SK-N-SH (cell line): Measurements from ENCODE around the gene RDH16. TPM values are rescaled to one million over a fixed set of nuclear protein-coding genes. Genes with fewer than 3 reads are reported as not detected.

ENCODE experiments used
- CTCF ChIA-PET: fragments of 300-600, 350-600 bp; formaldehyde crosslinking; extraction: SDS; loops from one replicate; lab custom pipeline; 2021; lab: Yijun Ruan, JAX
- POLR2A ChIA-PET: fragments of 350-600 bp; sonication (Branson Sonifier 250); formaldehyde crosslinking; extraction: SDS; loops from one replicate; lab custom pipeline; 2020; ENCODE audit warnings: antibody characterized with exemption, inconsistent platforms; lab: Yijun Ruan, JAX
- DNase-seq: peaks from one replicate; pipeline ENCODE4 v3.0.0; 2012
- H2AFZ ChIP-seq: fragments of 200-600 bp; sonication (generic); 2 replicates; pipeline ENCODE4 v1.8.1; 2016; ENCODE audit warnings: antibody characterized with exemption, mild to moderate bottlenecking, low read depth
- H3F3A ChIP-seq: fragments of 200-600 bp; sonication (generic); replicated peaks from 2 replicates; pipeline ENCODE3; 2016; ENCODE audit warnings: antibody characterized with exemption, mild to moderate bottlenecking; ENCODE audit not compliant: insufficient read depth
- H3K27ac ChIP-seq, 2 experiments: fragments of 200-500 bp in 1 of 2; fragments of 200-600 bp in 1 of 2; sonication (Bioruptor generic) in 1 of 2; sonication (generic), shearing (Covaris generic) in 1 of 2; 2 replicates each; pipeline versions ENCODE4 v1.5.1 to v1.6.1; 2014 to 2016; ENCODE audit warnings: low read depth in 2 of 2, inconsistent platforms in 1 of 2, low read length in 1 of 2, mild to moderate bottlenecking in 1 of 2, mixed read lengths in 1 of 2
- H3K27me3 ChIP-seq: fragments of 200-600 bp; sonication (generic), shearing (Covaris generic); 2 replicates; pipeline ENCODE4 v1.6.1; 2016; ENCODE audit warnings: mixed run types; ENCODE audit not compliant: insufficient read depth
- H3K36me3 ChIP-seq, 2 experiments: fragments of 200-500 bp in 1 of 2; fragments of 200-600 bp in 1 of 2; sonication (Bioruptor generic) in 1 of 2; sonication (generic) in 1 of 2; replicated peaks in 1 of 2; 2 replicates each; pipeline versions ENCODE3 to v1.5.1; 2014 to 2016; ENCODE audit warnings: low read length in 1 of 2, mild to moderate bottlenecking in 1 of 2; ENCODE audit not compliant: insufficient read depth in 2 of 2, control insufficient read depth in 1 of 2
- H3K4me1 ChIP-seq, 2 experiments: fragments of 200-500 bp in 1 of 2; fragments of 200-600 bp in 1 of 2; sonication (Bioruptor generic) in 1 of 2; sonication (generic), shearing (Covaris generic) in 1 of 2; 2 replicates each; pipeline versions ENCODE4 v1.5.1 to v1.6.1; 2014 to 2016; ENCODE audit warnings: low read depth in 1 of 2, low read length in 1 of 2, mixed run types in 1 of 2; ENCODE audit not compliant: insufficient read depth in 2 of 2, control insufficient read depth in 1 of 2
- H3K4me2 ChIP-seq: fragments of 200-600 bp; sonication (generic), shearing (Covaris generic); 2 replicates; pipeline ENCODE4 v1.6.1; 2017; ENCODE audit warnings: mixed run types
- H3K4me3 ChIP-seq, 2 experiments: fragments of 200-500 bp in 1 of 2; fragments of 200-600 bp in 1 of 2; sonication (Bioruptor generic) in 1 of 2; sonication (generic), shearing (Covaris generic) in 1 of 2; 2 replicates each; pipeline versions ENCODE4 v1.5.1 to v1.8.1; 2014 to 2016; ENCODE audit warnings: low read depth in 2 of 2, inconsistent platforms in 1 of 2, low read length in 1 of 2, mild to moderate bottlenecking in 1 of 2, mixed read lengths in 1 of 2, moderate library complexity in 1 of 2
- H3K79me2 ChIP-seq: fragments of 200-600 bp; sonication (generic); 2 replicates; pipeline ENCODE4 v1.8.1; 2017; ENCODE audit warnings: mild to moderate bottlenecking; ENCODE audit not compliant: insufficient read depth
- H3K9ac ChIP-seq: fragments of 200-600 bp; sonication (generic); 2 replicates; pipeline ENCODE4 v1.6.1; 2017; ENCODE audit warnings: mixed run types
- H3K9me2 ChIP-seq: fragments of 200-600 bp; sonication (generic); 2 replicates; pipeline ENCODE4 v1.6.1; 2017; ENCODE audit warnings: mixed run types
- H3K9me3 ChIP-seq: fragments of 200-600 bp; sonication (generic); 2 replicates; pipeline ENCODE4 v1.6.1; 2017; ENCODE audit warnings: mixed run types, mild to moderate bottlenecking, moderate library complexity
- H4K20me1 ChIP-seq: fragments of 200-600 bp; sonication (generic); 2 replicates; pipeline ENCODE4 v1.6.1; 2017; ENCODE audit warnings: mild to moderate bottlenecking, mixed run types; ENCODE audit not compliant: insufficient read depth
- CHD2 ChIP-seq: fragments of 150-350 bp; IDR thresholded peaks from 2 replicates; pipeline ENCODE4 v1.6.1; 2018; ENCODE audit warnings: low read length; ENCODE audit not compliant: partially characterized antibody
- ELF1 ChIP-seq: IDR thresholded peaks from 2 replicates; pipeline ENCODE4 v1.4.0; 2012
- EZH2phosphoT487 ChIP-seq: fragments of 200-600 bp; sonication (generic); IDR thresholded peaks from 2 replicates; pipeline ENCODE4 v1.6.1; 2017; ENCODE audit warnings: low read depth, mixed run types, mild to moderate bottlenecking, antibody characterized with exemption, moderate library complexity, borderline replicate concordance
- FOSL2 ChIP-seq: IDR thresholded peaks from 2 replicates; pipeline ENCODE4 v1.4.0; 2012; ENCODE audit warnings: low read depth, mild to moderate bottlenecking, moderate library complexity, borderline replicate concordance
- FOXJ3 ChIP-seq: sonication (generic); formaldehyde crosslinking; IDR thresholded peaks from 2 replicates; pipeline ENCODE4 v1.5.1; 2020; ENCODE audit warnings: mild to moderate bottlenecking, missing genetic modification reagents
- NFIC ChIP-seq: IDR thresholded peaks from 2 replicates; pipeline ENCODE4 v1.4.0; 2012; ENCODE audit warnings: borderline replicate concordance
- POLR2AphosphoS5 ChIP-seq: IDR thresholded peaks from 2 replicates; pipeline ENCODE4 v1.6.1; 2012; ENCODE audit warnings: low read depth, low read length
- RAD21 ChIP-seq: IDR thresholded peaks from 2 replicates; pipeline ENCODE4 v1.6.1; 2012; ENCODE audit warnings: mild to moderate bottlenecking, low read length
- RXRA ChIP-seq: IDR thresholded peaks from 2 replicates; pipeline ENCODE4 v1.4.0; 2012; ENCODE audit warnings: low read depth, mild to moderate bottlenecking, borderline replicate concordance
- SMC3 ChIP-seq: IDR thresholded peaks from 2 replicates; pipeline ENCODE4 v1.6.1; 2012; ENCODE audit warnings: low read depth, low read length, improper control_type of control experiment
- WGBS: methylation state at CpG from one replicate; pipeline ENCODE4 v1.1.6; 2017; ENCODE audit warnings: low lambda C conversion rate; 5-methylcytosine and 5-hydroxymethylcytosine counted together
- polyA plus RNA-seq, 3 experiments: library from polyadenylated mRNA; depleted of rRNA; stranded (reverse); fragments of >200 nt; gene quantifications; 2 replicates each; pipeline ENCODE4 v1.2.3, GENCODE V29; 2012
- TF ChIP-seq, protein P1 (sequence below): IDR thresholded peaks from 2 replicates; pipeline ENCODE4 v1.4.0; 2012; ENCODE audit warnings: low read depth, borderline replicate concordance
- TF ChIP-seq, protein P2 (sequence below): fragments of 200-600 bp; sonication (generic); IDR thresholded peaks from 2 replicates; pipeline ENCODE4 v1.6.1; 2017; ENCODE audit warnings: antibody characterized with exemption, mild to moderate bottlenecking, moderate library complexity
- TF ChIP-seq, protein P3 (sequence below): IDR thresholded peaks from 2 replicates; pipeline ENCODE4; 2012
- TF ChIP-seq, protein P4 (sequence below): IDR thresholded peaks from 2 replicates; pipeline ENCODE4 v1.4.0; 2012; ENCODE audit warnings: low read depth, borderline replicate concordance

RDH16 gene
- polyA plus RNA-seq, 1 of the 3 experiments (the other 2 are of a cell fraction), result 0.12 TPM

DNA sequence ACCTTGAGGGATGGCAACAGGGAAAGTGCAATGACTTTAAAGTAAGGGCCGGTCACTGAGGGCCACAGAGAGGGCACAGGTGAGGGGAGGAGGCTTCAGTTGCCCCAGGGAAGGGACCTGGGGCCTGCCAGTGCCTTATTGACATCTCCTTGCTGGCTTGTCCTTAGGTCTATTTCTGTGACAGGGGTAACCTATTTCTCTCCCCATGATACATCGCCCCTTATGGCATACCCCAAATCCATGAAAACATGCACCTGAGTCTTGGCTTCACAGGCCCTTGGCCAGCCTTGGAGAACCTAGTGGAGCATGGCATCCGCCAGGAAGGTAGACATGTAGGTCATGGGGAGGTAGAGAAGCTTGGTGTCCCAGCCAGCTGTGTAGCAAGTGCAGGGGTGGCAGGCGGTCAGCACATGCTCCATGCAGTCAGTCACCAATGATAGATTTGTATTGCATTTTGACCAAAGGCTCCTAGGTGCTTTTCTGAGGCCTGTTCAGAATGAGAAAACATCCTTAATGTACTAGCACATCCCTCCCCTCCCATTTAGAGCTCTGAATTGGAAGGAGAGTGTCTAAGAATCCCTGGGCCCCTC is 23.6 kb upstream of the RDH16 start:
- H3K36me3 ChIP-seq, result no peaks in the 10 kb centered on the region
- no peaks in the 10 kb centered on the region for H3K9me3 ChIP-seq
- no peaks in the 10 kb centered on the region for H3K9me2 ChIP-seq
- no peaks in the 10 kb centered on the region for H3K79me2 ChIP-seq
- ChIA-PET CTCF (interaction anchor here (0.9 kb wide), 1 partner anchor 82 kb away, joined by 3 read pairs; no protein-coding TSS in a partner anchor), POLR2A (no interaction called here)
- no peaks in the 10 kb centered on the region for H4K20me1 ChIP-seq
- H3F3A ChIP-seq, result no peaks in the 10 kb centered on the region
- H2AFZ ChIP-seq, result no peak overlapping the region
- no peaks in the 10 kb centered on the region; a peak in 1 of 4 replicates for H3K4me1 ChIP-seq
- H3K27me3 ChIP-seq, result no peaks in the 10 kb centered on the region
- DNase-seq, result no peak
- WGBS, result 57% methylated on average over 1 of the region's 4 CpGs
- no peak overlapping the region for H3K27ac ChIP-seq
- H3K4me3 ChIP-seq, result no peak overlapping the region
- no peak overlapping the region for H3K4me2 ChIP-seq
- H3K9ac ChIP-seq, result no peak overlapping the region
- no peak for TF ChIP-seq FOXJ3
- TF ChIP-seq, protein P1, sequence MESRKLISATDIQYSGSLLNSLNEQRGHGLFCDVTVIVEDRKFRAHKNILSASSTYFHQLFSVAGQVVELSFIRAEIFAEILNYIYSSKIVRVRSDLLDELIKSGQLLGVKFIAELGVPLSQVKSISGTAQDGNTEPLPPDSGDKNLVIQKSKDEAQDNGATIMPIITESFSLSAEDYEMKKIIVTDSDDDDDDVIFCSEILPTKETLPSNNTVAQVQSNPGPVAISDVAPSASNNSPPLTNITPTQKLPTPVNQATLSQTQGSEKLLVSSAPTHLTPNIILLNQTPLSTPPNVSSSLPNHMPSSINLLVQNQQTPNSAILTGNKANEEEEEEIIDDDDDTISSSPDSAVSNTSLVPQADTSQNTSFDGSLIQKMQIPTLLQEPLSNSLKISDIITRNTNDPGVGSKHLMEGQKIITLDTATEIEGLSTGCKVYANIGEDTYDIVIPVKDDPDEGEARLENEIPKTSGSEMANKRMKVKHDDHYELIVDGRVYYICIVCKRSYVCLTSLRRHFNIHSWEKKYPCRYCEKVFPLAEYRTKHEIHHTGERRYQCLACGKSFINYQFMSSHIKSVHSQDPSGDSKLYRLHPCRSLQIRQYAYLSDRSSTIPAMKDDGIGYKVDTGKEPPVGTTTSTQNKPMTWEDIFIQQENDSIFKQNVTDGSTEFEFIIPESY, result no peak
- TF ChIP-seq, protein P2, sequence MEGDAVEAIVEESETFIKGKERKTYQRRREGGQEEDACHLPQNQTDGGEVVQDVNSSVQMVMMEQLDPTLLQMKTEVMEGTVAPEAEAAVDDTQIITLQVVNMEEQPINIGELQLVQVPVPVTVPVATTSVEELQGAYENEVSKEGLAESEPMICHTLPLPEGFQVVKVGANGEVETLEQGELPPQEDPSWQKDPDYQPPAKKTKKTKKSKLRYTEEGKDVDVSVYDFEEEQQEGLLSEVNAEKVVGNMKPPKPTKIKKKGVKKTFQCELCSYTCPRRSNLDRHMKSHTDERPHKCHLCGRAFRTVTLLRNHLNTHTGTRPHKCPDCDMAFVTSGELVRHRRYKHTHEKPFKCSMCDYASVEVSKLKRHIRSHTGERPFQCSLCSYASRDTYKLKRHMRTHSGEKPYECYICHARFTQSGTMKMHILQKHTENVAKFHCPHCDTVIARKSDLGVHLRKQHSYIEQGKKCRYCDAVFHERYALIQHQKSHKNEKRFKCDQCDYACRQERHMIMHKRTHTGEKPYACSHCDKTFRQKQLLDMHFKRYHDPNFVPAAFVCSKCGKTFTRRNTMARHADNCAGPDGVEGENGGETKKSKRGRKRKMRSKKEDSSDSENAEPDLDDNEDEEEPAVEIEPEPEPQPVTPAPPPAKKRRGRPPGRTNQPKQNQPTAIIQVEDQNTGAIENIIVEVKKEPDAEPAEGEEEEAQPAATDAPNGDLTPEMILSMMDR, result no peak
- TF ChIP-seq, all 33 proteins: peak for 0

DNA sequence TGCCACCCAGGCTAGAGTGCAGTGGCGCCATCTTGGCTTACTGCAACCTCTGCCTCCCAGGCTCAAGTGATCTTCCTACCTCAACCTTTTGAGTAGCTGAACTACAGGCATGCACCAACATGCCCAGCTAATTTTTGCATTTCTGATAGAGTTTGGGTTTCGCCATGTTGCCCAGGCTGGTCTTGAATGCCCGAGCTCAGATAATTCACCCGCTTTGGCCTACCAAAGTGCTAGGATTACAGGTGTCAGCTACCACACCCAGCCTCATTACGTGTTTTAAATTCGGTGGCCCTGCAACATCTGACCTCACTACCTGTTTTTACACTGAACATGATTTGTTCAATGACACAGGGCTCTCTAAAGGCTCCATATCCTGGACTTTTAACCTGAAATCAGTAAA is 22.9 kb upstream of the RDH16 start:
- Histone ChIP-seq H4K20me1 (no peaks in the 10 kb centered on the region), H3K9me3 (no peaks in the 10 kb centered on the region), H3K27me3 (no peaks in the 10 kb centered on the region), H3K4me2 (no peak overlapping the region), H2AFZ (no peak overlapping the region), H3K36me3 (no peaks in the 10 kb centered on the region), H3K27ac (no peak overlapping the region), H3K9me2 (no peaks in the 10 kb centered on the region), H3K9ac (no peak overlapping the region), H3K79me2 (no peaks in the 10 kb centered on the region), H3K4me3 (no peak overlapping the region), H3F3A (no peaks in the 10 kb centered on the region), H3K4me1 (no peaks in the 10 kb centered on the region)
- 75% methylated on average over 6 of the region's 6 CpGs for WGBS
- ChIA-PET CTCF (no interaction called here), POLR2A (no interaction called here)
- no peak for DNase-seq
- TF ChIP-seq RXRA (no peak), ELF1 (no peak), CHD2 (no peak)

DNA sequence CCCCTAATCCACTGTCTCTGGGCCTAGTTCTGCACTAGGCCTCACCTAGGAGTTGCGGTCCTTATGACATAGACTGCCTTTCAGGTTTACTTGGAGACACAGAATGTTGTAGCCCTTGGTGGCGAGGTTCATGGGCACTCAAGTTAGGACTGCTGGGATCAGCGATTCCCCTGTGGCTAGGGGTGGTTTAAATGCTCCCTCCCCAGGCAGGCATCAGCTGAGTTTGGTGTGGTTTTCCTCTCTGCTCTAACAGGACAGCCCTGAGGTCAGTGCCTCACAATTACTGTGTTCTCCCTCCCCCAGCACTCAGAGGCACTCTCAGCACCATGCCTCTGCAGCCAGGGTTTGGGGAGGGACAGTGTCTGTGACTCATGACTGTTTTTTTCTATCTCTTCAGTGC is 22.2 kb upstream of the RDH16 start:
- no peaks in the 10 kb centered on the region for H3F3A ChIP-seq
- H2AFZ ChIP-seq, result no peak overlapping the region
- H3K9me2 ChIP-seq, result no peaks in the 10 kb centered on the region
- no peak overlapping the region for H3K4me2 ChIP-seq
- H3K9ac ChIP-seq, result no peak overlapping the region
- POLR2A ChIA-PET, result no interaction called here
- no peaks in the 10 kb centered on the region for H3K27me3 ChIP-seq
- H3K27ac ChIP-seq, result no peak overlapping the region
- no peaks in the 10 kb centered on the region for H3K4me1 ChIP-seq
- no peak for DNase-seq
- TF ChIP-seq RXRA (no peak), NFIC (no peak), EZH2phosphoT487 (no peak), FOSL2 (no peak), RAD21 (no peak), SMC3 (no peak), POLR2AphosphoS5 (no peak)
- TF ChIP-seq, protein P3, sequence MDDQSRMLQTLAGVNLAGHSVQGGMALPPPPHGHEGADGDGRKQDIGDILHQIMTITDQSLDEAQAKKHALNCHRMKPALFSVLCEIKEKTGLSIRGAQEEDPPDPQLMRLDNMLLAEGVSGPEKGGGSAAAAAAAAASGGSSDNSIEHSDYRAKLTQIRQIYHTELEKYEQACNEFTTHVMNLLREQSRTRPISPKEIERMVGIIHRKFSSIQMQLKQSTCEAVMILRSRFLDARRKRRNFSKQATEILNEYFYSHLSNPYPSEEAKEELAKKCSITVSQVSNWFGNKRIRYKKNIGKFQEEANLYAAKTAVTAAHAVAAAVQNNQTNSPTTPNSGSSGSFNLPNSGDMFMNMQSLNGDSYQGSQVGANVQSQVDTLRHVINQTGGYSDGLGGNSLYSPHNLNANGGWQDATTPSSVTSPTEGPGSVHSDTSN, result no peak
- TF ChIP-seq, protein P4, sequence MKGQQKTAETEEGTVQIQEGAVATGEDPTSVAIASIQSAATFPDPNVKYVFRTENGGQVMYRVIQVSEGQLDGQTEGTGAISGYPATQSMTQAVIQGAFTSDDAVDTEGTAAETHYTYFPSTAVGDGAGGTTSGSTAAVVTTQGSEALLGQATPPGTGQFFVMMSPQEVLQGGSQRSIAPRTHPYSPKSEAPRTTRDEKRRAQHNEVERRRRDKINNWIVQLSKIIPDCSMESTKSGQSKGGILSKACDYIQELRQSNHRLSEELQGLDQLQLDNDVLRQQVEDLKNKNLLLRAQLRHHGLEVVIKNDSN, result no peak
- H3K9me3 ChIP-seq, result no peaks in the 10 kb centered on the region
- H3K4me3 ChIP-seq, result no peak overlapping the region
- no peaks in the 10 kb centered on the region for H4K20me1 ChIP-seq
- H3K79me2 ChIP-seq, result no peaks in the 10 kb centered on the region
- 73% methylated on average over 3 of the region's 3 CpGs for WGBS
- no peaks in the 10 kb centered on the region for H3K36me3 ChIP-seq
- CTCF ChIA-PET, result interaction anchor here (0.8 to 1.2 kb wide), 3 partner anchors 8 to 217 kb away, joined by 3 to 5 read pairs (median 3); no protein-coding TSS in a partner anchor
